Mesothelial cell of epicardium (in vitro differentiated cells): Measurements from ENCODE around the gene ABCC12. TPM values are rescaled to one million over a fixed set of nuclear protein-coding genes. Genes with fewer than 3 reads are reported as not detected.

ENCODE experiments used
- DNase-seq, 2 experiments: peaks; one replicate each; pipeline ENCODE4 v3.0.0; 2021; ENCODE audit warnings: low spot score in 2 of 2; ENCODE audit not compliant: unreplicated experiment in 2 of 2
- H3K27ac Mint-ChIP-seq: 2 replicates; pipeline ENCODE4 v1.8.0; 2021; ENCODE audit warnings: mixed read lengths
- H3K27me3 Mint-ChIP-seq: 2 replicates; pipeline ENCODE4 v1.8.0; 2021; ENCODE audit warnings: low read depth, mixed read lengths
- H3K36me3 Mint-ChIP-seq: 2 replicates; pipeline ENCODE4 v1.8.0; 2021; ENCODE audit warnings: mixed read lengths
- H3K4me1 Mint-ChIP-seq: 2 replicates; pipeline ENCODE4 v1.8.0; 2021; ENCODE audit warnings: mixed read lengths
- H3K4me3 Mint-ChIP-seq: 2 replicates; pipeline ENCODE4 v1.8.0; 2021; ENCODE audit warnings: mild to moderate bottlenecking, moderate library complexity, mixed read lengths
- H3K9me3 Mint-ChIP-seq: 2 replicates; pipeline ENCODE4 v1.8.0; 2021; ENCODE audit warnings: mixed read lengths
- total RNA-seq: library from RNA; stranded (reverse); gene quantifications from 3 replicates; pipeline ENCODE4 v1.2.1, GENCODE V29; 2021
- TF ChIP-seq, protein P1 (sequence below): fragments of 200-600 bp; sonication (generic); IDR thresholded peaks from one replicate; pipeline ENCODE4 v1.5.0; 2021; ENCODE audit warnings: antibody characterized with exemption; ENCODE audit not compliant: unreplicated experiment

Gene ABCC12
- total RNA-seq, 1 donor from 2014 or later, result not detected

DNA sequence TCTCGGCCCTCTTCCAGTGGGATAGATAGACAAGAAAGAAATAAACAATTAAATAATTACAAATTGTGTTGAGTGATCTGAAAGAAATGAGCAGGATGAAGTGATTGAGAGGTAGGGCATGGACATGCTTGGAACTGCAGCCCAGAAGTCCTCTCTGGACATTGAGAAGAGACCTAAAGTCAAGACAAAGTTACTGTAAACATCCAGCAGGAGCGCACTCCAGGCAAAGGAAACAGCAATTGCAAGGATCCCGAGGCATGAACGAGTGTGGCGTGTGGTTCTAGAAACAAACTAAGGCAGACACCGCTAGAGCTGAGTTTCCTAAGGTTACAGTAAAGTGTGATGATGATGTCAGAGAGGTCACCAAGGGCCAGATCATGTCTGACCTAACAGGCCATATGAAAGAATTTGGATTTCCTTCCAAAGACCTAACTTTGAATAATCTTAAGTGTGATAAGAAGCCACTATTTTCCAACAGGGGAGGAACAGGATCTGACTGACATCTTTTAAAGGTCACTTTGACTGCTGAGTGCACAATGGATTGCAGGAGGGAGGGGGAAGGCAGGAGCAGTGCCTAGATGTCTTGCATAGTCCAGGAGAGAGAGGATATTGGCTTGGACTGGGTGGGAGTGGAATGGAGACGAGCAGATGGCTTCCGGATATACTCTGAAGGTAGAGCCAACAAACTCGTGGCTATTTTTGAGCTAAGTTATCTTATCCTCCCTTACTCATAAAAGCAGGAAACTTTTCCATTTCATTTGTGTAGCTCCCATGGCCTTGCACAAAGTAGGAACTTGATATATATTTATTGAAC is 19.0 kb downstream of the ABCC12 start:
- H3K4me1 Mint-ChIP-seq, result peaks cover 2% of the 10 kb centered on the region
- H3K36me3 Mint-ChIP-seq, result no peaks in the 10 kb centered on the region
- no peaks in the 10 kb centered on the region for H3K9me3 Mint-ChIP-seq

DNA sequence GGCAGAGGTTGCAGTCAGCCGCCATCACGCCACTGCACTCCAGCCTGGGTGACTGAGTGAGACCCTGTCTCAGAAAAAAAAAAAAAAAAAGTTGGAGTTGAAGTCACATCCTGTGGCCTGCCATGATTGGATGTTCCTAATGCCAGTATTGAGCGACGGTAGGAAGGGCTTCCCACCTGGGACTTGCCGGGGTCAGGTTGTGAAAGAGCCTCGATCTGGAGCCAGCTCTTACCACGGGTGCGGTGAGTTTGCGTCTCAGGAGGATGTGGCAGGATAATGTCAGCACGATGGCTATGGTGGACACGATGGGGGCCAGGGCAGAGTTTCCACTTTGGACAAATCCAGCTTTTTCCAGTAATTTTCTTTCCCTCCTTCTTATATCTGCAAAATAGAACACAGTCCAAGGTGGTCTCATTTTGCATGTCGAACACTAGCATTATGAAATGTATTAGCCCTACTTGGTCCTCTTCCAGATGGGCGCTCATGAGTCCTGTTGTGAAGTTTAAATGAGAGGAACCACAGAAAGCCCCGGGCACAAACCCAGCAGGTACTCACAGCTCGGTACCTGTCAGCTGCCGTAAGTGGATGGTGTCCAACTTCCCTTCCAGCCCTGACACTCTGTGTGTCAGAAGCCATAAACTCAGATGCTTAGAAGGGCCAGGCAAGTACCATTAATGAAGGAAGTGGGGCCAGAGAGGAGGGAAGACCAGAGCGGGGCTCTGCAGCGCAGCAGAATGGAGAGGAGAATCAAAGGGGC is 22.2 kb downstream of the ABCC12 start:
- no peaks in the 10 kb centered on the region for H3K36me3 Mint-ChIP-seq
- peaks cover 7% of the 10 kb centered on the region for H3K27me3 Mint-ChIP-seq
- DNase-seq, result no peak
- no peak overlapping the region for H3K27ac Mint-ChIP-seq
- H3K4me3 Mint-ChIP-seq, result no peak overlapping the region
- H3K9me3 Mint-ChIP-seq, result no peaks in the 10 kb centered on the region
- H3K4me1 Mint-ChIP-seq, result peaks cover 2% of the 10 kb centered on the region
- TF ChIP-seq, protein P1, sequence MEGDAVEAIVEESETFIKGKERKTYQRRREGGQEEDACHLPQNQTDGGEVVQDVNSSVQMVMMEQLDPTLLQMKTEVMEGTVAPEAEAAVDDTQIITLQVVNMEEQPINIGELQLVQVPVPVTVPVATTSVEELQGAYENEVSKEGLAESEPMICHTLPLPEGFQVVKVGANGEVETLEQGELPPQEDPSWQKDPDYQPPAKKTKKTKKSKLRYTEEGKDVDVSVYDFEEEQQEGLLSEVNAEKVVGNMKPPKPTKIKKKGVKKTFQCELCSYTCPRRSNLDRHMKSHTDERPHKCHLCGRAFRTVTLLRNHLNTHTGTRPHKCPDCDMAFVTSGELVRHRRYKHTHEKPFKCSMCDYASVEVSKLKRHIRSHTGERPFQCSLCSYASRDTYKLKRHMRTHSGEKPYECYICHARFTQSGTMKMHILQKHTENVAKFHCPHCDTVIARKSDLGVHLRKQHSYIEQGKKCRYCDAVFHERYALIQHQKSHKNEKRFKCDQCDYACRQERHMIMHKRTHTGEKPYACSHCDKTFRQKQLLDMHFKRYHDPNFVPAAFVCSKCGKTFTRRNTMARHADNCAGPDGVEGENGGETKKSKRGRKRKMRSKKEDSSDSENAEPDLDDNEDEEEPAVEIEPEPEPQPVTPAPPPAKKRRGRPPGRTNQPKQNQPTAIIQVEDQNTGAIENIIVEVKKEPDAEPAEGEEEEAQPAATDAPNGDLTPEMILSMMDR, result no peak

More for the DNA sequence above, 19.0 kb downstream of the ABCC12 start:
- DNase-seq, result no peak
- TF ChIP-seq, protein P1, result no peak
- peaks cover 1% of the 10 kb centered on the region for H3K27me3 Mint-ChIP-seq
- H3K4me3 Mint-ChIP-seq, result no peak overlapping the region
- no peak overlapping the region for H3K27ac Mint-ChIP-seq

DNA sequence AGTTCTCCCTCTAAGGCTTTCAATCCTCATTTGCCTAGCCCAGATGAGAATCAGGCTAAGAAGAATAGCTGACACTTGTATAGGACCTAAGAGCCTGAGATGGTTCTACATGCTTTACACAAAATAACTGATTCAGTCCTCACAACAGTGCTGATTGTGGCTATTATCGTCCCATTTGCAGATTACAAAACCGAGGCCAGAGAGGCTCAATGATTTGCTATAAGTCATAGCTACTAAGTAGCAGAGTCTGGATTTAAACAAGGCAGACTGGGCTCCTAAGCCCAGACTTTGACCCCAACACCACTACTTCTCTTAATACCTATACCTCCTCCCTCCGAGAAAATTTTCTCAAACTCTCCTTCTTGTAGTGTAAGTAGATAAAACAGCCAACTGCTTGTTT is 23.1 kb downstream of the ABCC12 start:
- Mint-ChIP-seq H3K9me3 (no peaks in the 10 kb centered on the region), H3K4me1 (peaks cover 2% of the 10 kb centered on the region), H3K27ac (no peak overlapping the region), H3K36me3 (no peaks in the 10 kb centered on the region), H3K4me3 (no peak overlapping the region), H3K27me3 (peaks cover 7% of the 10 kb centered on the region)
- TF ChIP-seq, protein P1, result no peak
- DNase-seq, result no peak

DNA sequence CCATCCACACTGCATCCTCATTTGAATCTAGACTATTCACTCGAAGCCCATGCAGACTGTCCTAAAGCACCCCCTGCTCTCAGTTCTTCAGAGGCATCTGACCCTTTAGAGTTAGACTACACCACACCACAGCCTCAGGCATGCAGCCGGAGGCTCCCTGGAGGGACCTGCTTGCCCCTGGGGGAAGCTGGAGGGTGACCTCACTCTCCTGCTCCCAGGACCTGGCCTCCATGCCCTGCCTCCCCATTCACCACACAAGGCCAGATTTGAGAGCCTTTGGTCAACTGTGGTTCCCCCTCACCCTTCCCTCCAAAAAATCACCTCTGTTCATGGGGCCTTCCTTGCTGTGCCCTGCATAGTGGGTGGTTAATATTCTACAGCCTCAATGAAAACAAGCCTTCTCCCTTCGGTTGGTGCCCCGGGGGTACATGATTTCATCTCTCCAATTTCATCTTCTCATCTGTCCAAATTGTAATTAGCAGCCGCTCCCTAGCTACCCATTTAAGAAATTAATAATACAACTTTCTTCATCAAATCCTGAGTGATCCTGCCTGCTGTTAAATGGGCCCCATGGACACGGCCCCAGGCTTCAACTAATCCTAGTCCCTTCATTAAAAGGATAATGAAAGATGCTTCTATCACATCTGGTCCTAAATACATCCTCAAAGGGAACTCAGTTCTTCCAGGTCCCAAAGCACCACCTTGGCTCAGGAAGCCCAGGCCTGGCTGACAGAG is 24.4 kb downstream of the ABCC12 start:
- no peak overlapping the region for H3K4me3 Mint-ChIP-seq

DNA sequence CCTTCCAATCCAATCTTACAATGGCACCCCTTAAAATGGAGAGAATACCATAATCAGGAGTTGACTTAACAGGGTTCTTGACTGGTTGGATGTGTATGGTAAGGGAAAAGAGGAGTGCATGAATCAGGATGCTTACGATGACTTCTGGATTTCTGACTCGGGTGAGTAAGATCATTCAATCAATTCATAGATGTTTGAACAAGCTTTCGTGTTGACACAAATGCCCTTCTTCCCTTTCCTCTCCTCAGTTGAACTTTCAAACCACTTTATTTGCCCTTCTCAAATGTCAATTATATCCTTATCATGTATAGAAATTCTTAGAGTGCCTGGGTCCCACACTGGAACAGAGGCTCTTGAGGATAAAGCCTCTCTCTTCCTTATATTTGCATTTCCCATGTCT is 25.9 kb downstream of the ABCC12 start:
- Mint-ChIP-seq H3K27ac (no peak overlapping the region), H3K36me3 (no peaks in the 10 kb centered on the region), H3K4me3 (no peak overlapping the region), H3K27me3 (peaks cover 7% of the 10 kb centered on the region), H3K4me1 (peaks cover 4% of the 10 kb centered on the region), H3K9me3 (no peaks in the 10 kb centered on the region)
- DNase-seq, result no peak
- TF ChIP-seq, protein P1, result no peak

More for the DNA sequence above, 24.4 kb downstream of the ABCC12 start:
- H3K4me1 Mint-ChIP-seq, result peaks cover 4% of the 10 kb centered on the region
- TF ChIP-seq, protein P1, result no peak
- H3K27ac Mint-ChIP-seq, result no peak overlapping the region
- peaks cover 7% of the 10 kb centered on the region for H3K27me3 Mint-ChIP-seq
- H3K9me3 Mint-ChIP-seq, result no peaks in the 10 kb centered on the region
- no peaks in the 10 kb centered on the region for H3K36me3 Mint-ChIP-seq
- DNase-seq, result no peak
